HepG2 (cell line): Measurements from ENCODE around the gene MAP3K5. TPM values are rescaled to one million over a fixed set of nuclear protein-coding genes. Genes with fewer than 3 reads are reported as not detected.

ENCODE experiments used
- ATAC-seq: fragments of 200-7000 bp; cut with Tn5 transposase; 3 replicates; pipeline ENCODE4 v1.9.1; 2020; ENCODE audit warnings: mild to moderate bottlenecking, moderate library complexity
- BruUV-seq: library from RNA; stranded (reverse); fragments of 400-500 nt; replicated peaks from 2 replicates; lab custom pipeline; 2021; lab: Mats Ljungman, UMichigan
- CTCF ChIA-PET: fragments of 300-600 bp; formaldehyde crosslinking; extraction: SDS; loops from one replicate; lab custom pipeline; 2021; ENCODE audit warnings: low total read pairs, inconsistent platforms, low intra/inter-chr PET ratio; lab: Yijun Ruan, JAX
- POLR2A ChIA-PET: fragments of 350-600 bp; sonication (Branson Sonifier 250); formaldehyde crosslinking; loops from one replicate; lab custom pipeline; 2020; ENCODE audit warnings: antibody characterized with exemption, inconsistent platforms; lab: Yijun Ruan, JAX
- DNase-seq: peaks from one replicate; pipeline ENCODE4 v3.0.0-alpha.2; 2015; ENCODE audit warnings: low spot score
- FAIRE-seq: peaks from 3 replicates; lab custom pipeline; 2011; peaks lifted over from hg19 to GRCh38; lab: Jason Lieb, UNC
- H2AFZ ChIP-seq: one replicate; pipeline ENCODE4 v1.6.1; 2011; ENCODE audit warnings: low read length, inconsistent platforms
- H3K27ac ChIP-seq: fragments of 300-600 bp; 3 replicates; pipeline ENCODE4 v1.8.0; 2011; ENCODE audit warnings: mixed run types, mild to moderate bottlenecking, mixed read lengths, low read length, inconsistent platforms; ENCODE audit not compliant: insufficient read depth; ENCODE audit errors: extremely low read length
- H3K27me3 ChIP-seq, 2 experiments: fragments of 200-600 bp in 1 of 2; 2 replicates in 1 of 2; 3 replicates in 1 of 2; pipeline versions ENCODE4 v1.6.0 to v1.8.0; 2011; ENCODE audit warnings: low read length in 2 of 2, mild to moderate bottlenecking in 2 of 2, moderate library complexity in 2 of 2, inconsistent platforms in 1 of 2; ENCODE audit not compliant: insufficient read depth in 2 of 2, control insufficient read depth in 1 of 2
- H3K36me3 ChIP-seq, 2 experiments: fragments of 200-600 bp in 1 of 2; replicated peaks in 1 of 2; 2 replicates in 1 of 2; 3 replicates in 1 of 2; pipeline versions ENCODE4 v1.5.1 to v1.8.0; 2011; ENCODE audit warnings: low read length in 2 of 2, inconsistent platforms in 1 of 2; ENCODE audit not compliant: insufficient read depth in 2 of 2, control insufficient read depth in 1 of 2
- H3K4me1 ChIP-seq: 2 replicates; pipeline ENCODE4 v1.5.1; 2012; ENCODE audit warnings: low read length, inconsistent platforms; ENCODE audit not compliant: insufficient read depth
- H3K4me2 ChIP-seq: 2 replicates; pipeline ENCODE4 v1.6.0; 2011; ENCODE audit warnings: low read depth, low read length, inconsistent platforms
- H3K4me3 ChIP-seq, 3 experiments: fragments of 200-600 bp in 1 of 3; sonication (generic), shearing (Covaris generic) in 1 of 3; replicated peaks in 1 of 3; 2 replicates each; pipeline ENCODE4 v1.5.1; 2011 to 2016; ENCODE audit warnings: low read length in 3 of 3, inconsistent platforms in 2 of 3, low read depth in 2 of 3, mild to moderate bottlenecking in 2 of 3, control low read depth in 1 of 3, mixed read lengths in 1 of 3; ENCODE audit not compliant: insufficient read depth in 1 of 3
- H3K79me2 ChIP-seq: one replicate; pipeline ENCODE4 v1.6.1; 2011; ENCODE audit warnings: low read length, inconsistent platforms; ENCODE audit not compliant: insufficient read depth
- H3K9ac ChIP-seq: 2 replicates; pipeline ENCODE4 v1.6.0; 2011; ENCODE audit warnings: mild to moderate bottlenecking, low read depth, low read length, inconsistent platforms; ENCODE audit not compliant: insufficient read depth
- H3K9me3 ChIP-seq: 2 replicates; pipeline ENCODE4 v1.5.1; 2012; ENCODE audit warnings: mild to moderate bottlenecking, low read length
- H4K20me1 ChIP-seq: 2 replicates; pipeline ENCODE4 v1.6.0; 2011; ENCODE audit warnings: inconsistent platforms, mild to moderate bottlenecking, low read length, moderate library complexity; ENCODE audit not compliant: insufficient read depth
- ARID2 ChIP-seq: sonication (generic); formaldehyde crosslinking; IDR thresholded peaks from 2 replicates; pipeline ENCODE4 v1.8.1; 2022; ENCODE audit warnings: mild to moderate bottlenecking, missing genetic modification reagents, borderline replicate concordance
- ESRRA ChIP-seq: sonication (generic); formaldehyde crosslinking; IDR thresholded peaks from 2 replicates; pipeline ENCODE4 v1.5.1; 2020; ENCODE audit warnings: mild to moderate bottlenecking, low read depth, missing genetic modification reagents
- GATAD2A ChIP-seq: IDR thresholded peaks from 2 replicates; pipeline ENCODE4 v1.6.1; 2016
- MED1 ChIP-seq: sonication (generic); formaldehyde crosslinking; IDR thresholded peaks from 2 replicates; pipeline ENCODE4 v1.4.0; 2020; ENCODE audit warnings: missing genetic modification reagents
- MTA1 ChIP-seq: sonication (generic); formaldehyde crosslinking; IDR thresholded peaks from 2 replicates; pipeline ENCODE4 v1.4.0; 2020; ENCODE audit warnings: missing genetic modification reagents, mild to moderate bottlenecking, borderline replicate concordance
- MYNN ChIP-seq: sonication (generic); formaldehyde crosslinking; IDR thresholded peaks from 2 replicates; pipeline ENCODE4 v1.4.0; 2020; ENCODE audit warnings: mild to moderate bottlenecking, low read depth, missing genetic modification reagents
- NBN ChIP-seq: fragments of 450-650 bp; conservative IDR thresholded peaks from 2 replicates; pipeline ENCODE4 v1.6.1; 2017
- RCOR2 ChIP-seq: IDR thresholded peaks from 2 replicates; pipeline ENCODE4 v1.6.1; 2016; ENCODE audit warnings: missing biosample characterization, missing genetic modification reagents
- TEAD2 ChIP-seq: sonication (generic); formaldehyde crosslinking; IDR thresholded peaks from 2 replicates; pipeline ENCODE4 v1.9.0; 2021; ENCODE audit warnings: missing genetic modification reagents
- ZC3H13 ChIP-seq: sonication (generic); formaldehyde crosslinking; IDR thresholded peaks from 2 replicates; pipeline ENCODE4 v1.8.1; 2023; ENCODE audit warnings: mild to moderate bottlenecking, missing genetic modification reagents, moderate library complexity
- ZNF30 ChIP-seq: sonication (generic); formaldehyde crosslinking; IDR thresholded peaks from 2 replicates; pipeline ENCODE4 v1.5.0; 2020; ENCODE audit warnings: mild to moderate bottlenecking, missing genetic modification reagents
- ZNF543 ChIP-seq: sonication (generic); formaldehyde crosslinking; IDR thresholded peaks from 2 replicates; pipeline ENCODE4 v1.4.0; 2020; ENCODE audit warnings: mild to moderate bottlenecking, missing genetic modification reagents
- ZNF775 ChIP-seq: sonication (generic); formaldehyde crosslinking; IDR thresholded peaks from 2 replicates; pipeline ENCODE4 v1.4.0; 2020; ENCODE audit warnings: missing genetic modification reagents, mild to moderate bottlenecking, moderate library complexity, borderline replicate concordance
- WGBS: methylation state at CpG from one replicate; pipeline ENCODE4 v1.1.6; 2017; ENCODE audit warnings: low lambda C conversion rate; 5-methylcytosine and 5-hydroxymethylcytosine counted together
- in situ Hi-C: cut with HindIII; loops from 2 replicates; pipeline ENCODE4 v1.10.0; 2017; ENCODE audit warnings: low pct_unique_long_range_greater_than_20kb; ENCODE audit not compliant: extremely low pct_ligation_motif_present
- intact Hi-C: fragments of 100-400 bp; cut with micrococcal nuclease; formaldehyde crosslinking; loops from one replicate; pipeline ENCODE4 v1.10.0; 2022; ENCODE audit not compliant: unreplicated experiment
- polyA plus RNA-seq, 8 experiments: library from polyadenylated mRNA; depleted of rRNA in 3 of 8; stranded (reverse) in 7 of 8; unstranded in 1 of 8; fragments of >200 nt; fragmentation: Illumina TruSeq in 4 of 8; extraction: Trizol in 4 of 8; gene quantifications; 2 replicates each; pipeline versions ENCODE4 v1.2.1 to v1.2.3, GENCODE V29; 2011 to 2016; ENCODE audit warnings: low read depth in 4 of 8, missing spikeins in 1 of 8, mixed read lengths in 1 of 8; ENCODE audit not compliant: insufficient read depth in 1 of 8
- total RNA-seq, 5 experiments: library from RNA; depleted of rRNA; stranded (reverse); fragments of >200 nt; fragmentation: Illumina TruSeq; extraction: Trizol; gene quantifications; 2 replicates each; pipeline ENCODE4 v1.2.3, GENCODE V29; 2016; ENCODE audit warnings: low read depth in 1 of 5
- TF ChIP-seq, protein P1 (sequence below): sonication (generic); formaldehyde crosslinking; IDR thresholded peaks from 2 replicates; pipeline ENCODE4 v1.4.0; 2020; ENCODE audit warnings: missing genetic modification reagents
- TF ChIP-seq, protein P2 (sequence below): sonication (generic); formaldehyde crosslinking; IDR thresholded peaks from 2 replicates; pipeline ENCODE4 v1.5.1; 2020; ENCODE audit warnings: mild to moderate bottlenecking, missing genetic modification reagents, moderate library complexity
- TF ChIP-seq, protein P3 (sequence below): sonication (generic); formaldehyde crosslinking; IDR thresholded peaks from 2 replicates; pipeline ENCODE4 v1.5.1; 2020; ENCODE audit warnings: missing genetic modification reagents, mild to moderate bottlenecking, borderline replicate concordance

Gene MAP3K5
- total and polyA plus RNA-seq, 2 of the 13 experiments (the other 11 are each of a cell fraction or from before 2014, with no cell fraction given), result not detected

DNA sequence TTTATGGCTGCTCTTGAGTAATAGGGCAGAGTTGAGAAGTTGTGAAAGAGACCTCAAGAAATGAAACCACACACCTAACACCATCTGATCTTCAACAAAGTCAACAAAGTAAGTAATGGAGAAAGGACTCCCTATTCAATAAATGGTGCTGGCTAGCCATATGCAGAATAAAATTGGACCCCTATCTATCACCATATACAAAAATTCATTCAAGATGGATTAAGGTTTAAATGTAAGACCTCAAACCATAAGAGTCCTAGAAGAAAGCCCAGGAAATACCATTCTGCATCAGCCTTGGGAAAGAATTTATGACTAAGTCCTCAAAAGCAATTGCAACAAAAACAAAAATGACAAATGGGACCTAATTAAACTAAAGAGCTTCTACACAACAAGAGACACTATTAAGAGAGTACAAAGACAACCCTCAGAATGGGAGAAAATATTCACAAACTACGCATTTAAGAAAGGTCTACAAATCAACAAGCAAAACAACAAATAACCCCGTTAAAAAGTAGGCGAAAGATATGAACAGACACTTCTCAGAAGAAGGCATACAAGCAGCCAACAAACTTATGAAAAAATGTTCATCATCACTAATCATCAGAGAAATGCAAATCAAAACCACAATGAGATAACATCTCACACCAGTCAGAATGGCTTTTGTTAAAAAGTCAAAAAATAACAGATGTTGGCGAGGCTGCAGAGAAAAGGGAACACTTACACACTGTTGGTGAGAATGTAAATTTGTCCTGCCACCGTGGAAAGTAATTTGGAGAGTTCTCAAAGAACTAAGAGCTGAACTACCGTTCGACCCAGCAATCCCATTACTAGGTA is 4.0 kb downstream of the MAP3K5 start:
- H3K27ac ChIP-seq, result no peak overlapping the region
- in situ Hi-C loops (no loop called here), intact Hi-C loops (no loop called here)
- H3K4me2 ChIP-seq, result no peak overlapping the region
- FAIRE-seq (no peak), ATAC-seq (no peak), DNase-seq (no peak)
- H3K4me3 ChIP-seq, result no peak overlapping the region
- POLR2A ChIA-PET, result no interaction called here
- H4K20me1 ChIP-seq, result no peaks in the 10 kb centered on the region
- H2AFZ ChIP-seq, result no peak overlapping the region
- CTCF ChIA-PET, result no interaction called here
- no peaks in the 10 kb centered on the region for H3K79me2 ChIP-seq
- H3K27me3 ChIP-seq, result peaks cover 1 to 50% of the 10 kb centered on the region in 2 experiments; a peak in 4 of 5 replicates
- H3K9me3 ChIP-seq, result no peaks in the 10 kb centered on the region
- no TSS peak for BruUV-seq
- no peaks in the 10 kb centered on the region for H3K36me3 ChIP-seq
- H3K4me1 ChIP-seq, result peaks cover 18% of the 10 kb centered on the region
- H3K9ac ChIP-seq, result no peak overlapping the region
- WGBS, result 33% methylated on average over 7 of the region's 7 CpGs
- no peak for TF ChIP-seq ARID2 (CRISPR knock-in tag)
- TF ChIP-seq MED1, result no peak
- TF ChIP-seq, protein P1, sequence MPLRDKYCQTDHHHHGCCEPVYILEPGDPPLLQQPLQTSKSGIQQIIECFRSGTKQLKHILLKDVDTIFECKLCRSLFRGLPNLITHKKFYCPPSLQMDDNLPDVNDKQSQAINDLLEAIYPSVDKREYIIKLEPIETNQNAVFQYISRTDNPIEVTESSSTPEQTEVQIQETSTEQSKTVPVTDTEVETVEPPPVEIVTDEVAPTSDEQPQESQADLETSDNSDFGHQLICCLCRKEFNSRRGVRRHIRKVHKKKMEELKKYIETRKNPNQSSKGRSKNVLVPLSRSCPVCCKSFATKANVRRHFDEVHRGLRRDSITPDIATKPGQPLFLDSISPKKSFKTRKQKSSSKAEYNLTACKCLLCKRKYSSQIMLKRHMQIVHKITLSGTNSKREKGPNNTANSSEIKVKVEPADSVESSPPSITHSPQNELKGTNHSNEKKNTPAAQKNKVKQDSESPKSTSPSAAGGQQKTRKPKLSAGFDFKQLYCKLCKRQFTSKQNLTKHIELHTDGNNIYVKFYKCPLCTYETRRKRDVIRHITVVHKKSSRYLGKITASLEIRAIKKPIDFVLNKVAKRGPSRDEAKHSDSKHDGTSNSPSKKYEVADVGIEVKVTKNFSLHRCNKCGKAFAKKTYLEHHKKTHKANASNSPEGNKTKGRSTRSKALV (CRISPR knock-in tag), result no peak
- TF ChIP-seq ZNF30, result no peak
- TF ChIP-seq NBN, result no peak
- no peak for TF ChIP-seq MTA1 (CRISPR knock-in tag)
- TF ChIP-seq ESRRA (CRISPR knock-in tag), result no peak
- TF ChIP-seq, protein P2, sequence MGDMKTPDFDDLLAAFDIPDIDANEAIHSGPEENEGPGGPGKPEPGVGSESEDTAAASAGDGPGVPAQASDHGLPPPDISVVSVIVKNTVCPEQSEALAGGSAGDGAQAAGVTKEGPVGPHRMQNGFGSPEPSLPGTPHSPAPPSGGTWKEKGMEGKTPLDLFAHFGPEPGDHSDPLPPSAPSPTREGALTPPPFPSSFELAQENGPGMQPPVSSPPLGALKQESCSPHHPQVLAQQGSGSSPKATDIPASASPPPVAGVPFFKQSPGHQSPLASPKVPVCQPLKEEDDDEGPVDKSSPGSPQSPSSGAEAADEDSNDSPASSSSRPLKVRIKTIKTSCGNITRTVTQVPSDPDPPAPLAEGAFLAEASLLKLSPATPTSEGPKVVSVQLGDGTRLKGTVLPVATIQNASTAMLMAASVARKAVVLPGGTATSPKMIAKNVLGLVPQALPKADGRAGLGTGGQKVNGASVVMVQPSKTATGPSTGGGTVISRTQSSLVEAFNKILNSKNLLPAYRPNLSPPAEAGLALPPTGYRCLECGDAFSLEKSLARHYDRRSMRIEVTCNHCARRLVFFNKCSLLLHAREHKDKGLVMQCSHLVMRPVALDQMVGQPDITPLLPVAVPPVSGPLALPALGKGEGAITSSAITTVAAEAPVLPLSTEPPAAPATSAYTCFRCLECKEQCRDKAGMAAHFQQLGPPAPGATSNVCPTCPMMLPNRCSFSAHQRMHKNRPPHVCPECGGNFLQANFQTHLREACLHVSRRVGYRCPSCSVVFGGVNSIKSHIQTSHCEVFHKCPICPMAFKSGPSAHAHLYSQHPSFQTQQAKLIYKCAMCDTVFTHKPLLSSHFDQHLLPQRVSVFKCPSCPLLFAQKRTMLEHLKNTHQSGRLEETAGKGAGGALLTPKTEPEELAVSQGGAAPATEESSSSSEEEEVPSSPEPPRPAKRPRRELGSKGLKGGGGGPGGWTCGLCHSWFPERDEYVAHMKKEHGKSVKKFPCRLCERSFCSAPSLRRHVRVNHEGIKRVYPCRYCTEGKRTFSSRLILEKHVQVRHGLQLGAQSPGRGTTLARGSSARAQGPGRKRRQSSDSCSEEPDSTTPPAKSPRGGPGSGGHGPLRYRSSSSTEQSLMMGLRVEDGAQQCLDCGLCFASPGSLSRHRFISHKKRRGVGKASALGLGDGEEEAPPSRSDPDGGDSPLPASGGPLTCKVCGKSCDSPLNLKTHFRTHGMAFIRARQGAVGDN, result no peak
- no peak for TF ChIP-seq ZNF775
- no peak for TF ChIP-seq GATAD2A (CRISPR knock-in tag)
- TF ChIP-seq ZNF543 (CRISPR knock-in tag), result no peak
- no peak for TF ChIP-seq TEAD2 (CRISPR knock-in tag)
- TF ChIP-seq ZC3H13 (CRISPR knock-in tag), result no peak
- no peak for TF ChIP-seq RCOR2 (CRISPR knock-in tag)
- TF ChIP-seq MYNN (CRISPR knock-in tag), result no peak
- TF ChIP-seq, protein P3, sequence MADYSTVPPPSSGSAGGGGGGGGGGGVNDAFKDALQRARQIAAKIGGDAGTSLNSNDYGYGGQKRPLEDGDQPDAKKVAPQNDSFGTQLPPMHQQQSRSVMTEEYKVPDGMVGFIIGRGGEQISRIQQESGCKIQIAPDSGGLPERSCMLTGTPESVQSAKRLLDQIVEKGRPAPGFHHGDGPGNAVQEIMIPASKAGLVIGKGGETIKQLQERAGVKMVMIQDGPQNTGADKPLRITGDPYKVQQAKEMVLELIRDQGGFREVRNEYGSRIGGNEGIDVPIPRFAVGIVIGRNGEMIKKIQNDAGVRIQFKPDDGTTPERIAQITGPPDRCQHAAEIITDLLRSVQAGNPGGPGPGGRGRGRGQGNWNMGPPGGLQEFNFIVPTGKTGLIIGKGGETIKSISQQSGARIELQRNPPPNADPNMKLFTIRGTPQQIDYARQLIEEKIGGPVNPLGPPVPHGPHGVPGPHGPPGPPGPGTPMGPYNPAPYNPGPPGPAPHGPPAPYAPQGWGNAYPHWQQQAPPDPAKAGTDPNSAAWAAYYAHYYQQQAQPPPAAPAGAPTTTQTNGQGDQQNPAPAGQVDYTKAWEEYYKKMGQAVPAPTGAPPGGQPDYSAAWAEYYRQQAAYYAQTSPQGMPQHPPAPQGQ (CRISPR knock-in tag), result no peak
